HG03103 (cell line): ENCODE results near the gene NCKAP1.
"Not testable (repeated sequence)": the region's sequence is repeated elsewhere in the genome, so short reads cannot be mapped to it uniquely, and the experiment has no call there.

ENCODE experiments used
- ATAC-seq: cut with Tn5 transposase; IDR thresholded peaks from one replicate; pipeline ENCODE4 v1.9.1; 2021; ENCODE audit warnings: low read depth; ENCODE audit not compliant: unreplicated experiment

NCKAP1 gene

DNA sequence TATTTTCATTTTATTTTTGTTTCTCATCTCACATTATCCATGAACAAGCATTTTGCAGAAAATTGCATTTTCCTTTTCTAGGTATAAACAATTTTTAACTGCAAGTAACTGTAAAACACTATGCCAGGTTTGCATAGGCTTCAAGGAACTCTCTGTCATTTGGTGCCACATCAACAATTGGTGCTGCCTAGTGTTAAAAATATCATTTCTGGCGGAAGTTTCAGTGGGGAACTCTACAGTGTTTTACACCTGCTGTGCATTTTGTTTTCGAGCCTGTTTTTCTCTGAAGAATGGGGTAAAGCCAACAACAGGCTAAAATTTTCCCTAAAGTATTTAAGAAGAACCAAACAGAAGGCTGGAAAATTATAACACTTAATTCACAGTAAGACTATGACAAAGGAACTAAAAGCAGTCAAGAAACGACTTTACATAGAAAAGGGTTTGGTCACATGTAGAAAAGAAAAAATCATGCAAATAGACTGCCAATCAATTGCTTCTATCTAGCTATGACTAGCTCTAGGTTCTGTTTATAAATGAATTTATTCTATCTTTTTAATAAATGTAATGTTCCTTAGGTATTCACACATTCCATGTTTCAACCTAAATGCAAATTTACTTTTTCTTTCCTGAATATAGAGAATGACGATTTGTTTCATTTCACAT lies 150.4 kb downstream of the NCKAP1 start:
- ATAC-seq = no peak

DNA sequence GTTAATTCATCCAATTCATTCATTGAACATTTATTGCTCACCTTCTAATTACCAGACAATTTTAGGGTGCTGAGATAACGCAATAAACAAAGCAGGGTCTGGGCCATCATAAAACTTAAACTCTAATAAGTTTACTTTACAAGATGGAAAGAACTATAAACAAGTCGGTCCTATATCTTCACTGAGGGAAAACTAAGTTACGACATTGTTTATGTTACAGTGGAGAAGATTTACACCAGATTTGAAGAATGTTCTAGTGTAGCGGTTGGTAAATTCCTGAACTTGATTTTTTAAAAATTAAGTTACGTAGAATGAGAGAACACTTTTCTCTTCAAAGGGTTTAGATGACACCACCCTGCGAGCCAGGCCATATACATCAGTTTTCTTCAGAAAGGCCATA lies 151.2 kb downstream of the NCKAP1 start:
- ATAC-seq = no peak

DNA sequence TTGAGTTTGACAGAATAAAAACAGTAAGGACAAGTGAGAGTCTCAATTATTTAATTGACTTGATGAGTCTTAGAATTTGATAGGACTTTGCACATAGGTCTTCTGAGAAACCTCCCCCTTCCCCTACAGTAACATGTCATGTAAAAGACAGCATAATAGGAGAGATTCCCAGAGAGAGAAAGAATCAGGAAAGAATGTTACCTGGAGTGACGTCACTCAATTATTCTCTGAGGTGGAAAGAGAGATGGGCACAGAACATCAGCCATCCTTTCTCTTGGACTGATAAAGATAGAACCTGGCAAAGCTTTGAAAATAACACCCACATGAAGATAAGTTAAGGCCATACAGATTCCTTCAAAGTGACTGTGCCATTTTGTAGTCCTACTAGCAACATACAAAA lies 152.5 kb downstream of the NCKAP1 start:
- ATAC-seq = no peak

DNA sequence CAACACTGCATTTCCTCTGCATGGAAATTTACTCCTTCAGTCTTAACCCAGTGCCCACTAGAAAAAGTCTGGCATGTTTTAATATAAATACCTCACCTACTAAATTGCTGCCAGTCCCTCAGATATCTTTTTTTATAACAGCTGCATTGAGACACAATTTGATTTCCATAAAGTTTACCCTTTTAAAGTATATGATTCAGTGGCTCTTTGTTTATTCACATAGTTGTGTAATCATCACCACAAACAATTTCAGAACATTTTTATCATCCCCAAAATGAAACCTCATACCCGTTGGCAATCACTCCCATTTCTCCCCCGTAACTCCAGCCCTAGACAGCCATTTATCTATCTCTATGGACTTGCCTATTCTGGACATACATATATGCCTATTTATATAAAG lies 154.8 kb downstream of the NCKAP1 start:
- ATAC-seq = no peak

DNA sequence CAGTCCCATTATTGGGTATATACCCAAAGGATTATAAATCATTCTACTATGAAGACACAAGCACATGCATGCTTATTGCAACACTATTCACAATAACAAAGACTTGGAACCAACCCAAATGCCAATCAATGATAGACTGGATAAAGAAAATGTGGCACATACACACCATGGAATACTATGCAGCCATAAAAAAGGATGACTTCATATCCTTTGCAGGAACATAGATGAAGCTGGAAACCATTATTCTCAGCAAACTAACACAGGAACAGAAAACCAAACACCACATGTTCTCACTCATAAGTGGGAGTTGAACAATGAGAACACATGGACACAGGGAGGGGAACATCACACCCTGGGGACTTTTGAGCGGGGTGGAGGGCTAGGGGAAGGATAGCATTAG lies 158.2 kb downstream of the NCKAP1 start:
- ATAC-seq = not testable (repeated sequence)

DNA sequence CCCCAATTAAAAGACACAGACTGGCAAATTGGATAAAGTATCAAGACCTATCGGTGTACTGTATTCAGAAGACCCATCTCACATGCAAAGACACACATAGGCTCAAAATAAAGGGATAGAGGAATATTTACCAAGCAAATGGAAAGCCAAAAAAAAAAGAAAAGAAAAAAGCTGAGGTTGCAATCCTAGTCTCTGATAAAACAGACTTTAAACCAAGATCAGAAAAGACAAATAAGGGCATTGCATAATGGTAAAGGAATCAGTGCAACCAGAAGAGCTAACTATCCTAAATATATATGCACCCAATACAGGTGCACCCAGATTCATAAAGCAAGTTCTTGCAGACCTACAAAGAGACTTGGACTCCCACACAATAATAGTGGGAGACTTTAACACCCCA lies 161.6 kb downstream of the NCKAP1 start:
- not testable (repeated sequence) for ATAC-seq

DNA sequence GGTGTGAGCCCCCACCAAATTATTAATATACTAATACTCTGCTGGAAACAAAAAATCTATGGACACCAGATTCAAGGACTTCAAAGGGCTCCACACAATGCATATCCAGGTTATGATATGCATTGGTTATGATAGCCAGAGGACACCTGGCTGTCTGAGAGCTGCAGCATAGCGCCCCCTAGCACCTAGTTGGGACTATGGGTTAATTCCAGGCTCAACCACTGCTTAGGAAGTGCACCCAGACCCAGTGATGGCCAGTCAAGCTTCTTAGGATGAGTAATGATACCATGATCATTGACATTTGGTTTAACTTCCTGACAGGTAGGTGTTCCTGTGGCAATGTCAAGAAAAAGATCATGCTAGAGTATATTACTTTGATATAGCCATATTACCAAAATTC lies 168.0 kb downstream of the NCKAP1 start:
- ATAC-seq = no peak

DNA sequence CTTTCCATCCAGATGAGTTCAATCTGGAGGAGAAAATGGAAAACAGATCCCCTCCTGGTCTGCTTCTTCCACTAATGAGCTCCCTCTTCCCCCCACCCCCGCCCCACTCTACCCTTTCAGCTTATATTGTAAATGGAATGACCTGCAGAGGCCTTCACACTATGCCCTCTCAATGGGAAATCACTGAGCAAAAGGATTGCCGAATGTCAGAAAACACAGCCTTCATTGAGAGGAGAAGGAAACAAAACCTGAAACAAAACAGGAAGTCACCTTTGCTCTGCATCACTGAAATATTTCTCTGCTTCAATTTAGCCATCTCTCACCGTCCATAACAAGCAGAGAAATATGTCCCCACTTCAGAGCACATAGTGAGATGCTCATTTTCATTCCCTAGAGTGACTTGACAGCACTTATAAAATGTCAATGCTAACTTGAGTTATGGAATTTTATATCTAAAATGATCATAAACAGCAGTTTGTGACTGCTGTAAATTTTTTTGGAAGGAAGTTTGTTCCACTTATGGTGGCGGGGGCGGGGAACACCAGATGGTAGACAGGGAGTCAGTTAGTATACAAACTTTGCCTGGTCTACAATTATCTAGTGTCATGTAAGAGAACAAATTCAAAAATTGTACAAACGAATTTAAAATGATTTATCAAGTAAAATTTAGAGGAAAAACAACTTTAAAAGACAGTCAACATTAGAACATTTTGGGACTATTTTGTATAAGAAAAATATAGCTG lies 170.0 kb downstream of the NCKAP1 start:
- no peak for ATAC-seq

DNA sequence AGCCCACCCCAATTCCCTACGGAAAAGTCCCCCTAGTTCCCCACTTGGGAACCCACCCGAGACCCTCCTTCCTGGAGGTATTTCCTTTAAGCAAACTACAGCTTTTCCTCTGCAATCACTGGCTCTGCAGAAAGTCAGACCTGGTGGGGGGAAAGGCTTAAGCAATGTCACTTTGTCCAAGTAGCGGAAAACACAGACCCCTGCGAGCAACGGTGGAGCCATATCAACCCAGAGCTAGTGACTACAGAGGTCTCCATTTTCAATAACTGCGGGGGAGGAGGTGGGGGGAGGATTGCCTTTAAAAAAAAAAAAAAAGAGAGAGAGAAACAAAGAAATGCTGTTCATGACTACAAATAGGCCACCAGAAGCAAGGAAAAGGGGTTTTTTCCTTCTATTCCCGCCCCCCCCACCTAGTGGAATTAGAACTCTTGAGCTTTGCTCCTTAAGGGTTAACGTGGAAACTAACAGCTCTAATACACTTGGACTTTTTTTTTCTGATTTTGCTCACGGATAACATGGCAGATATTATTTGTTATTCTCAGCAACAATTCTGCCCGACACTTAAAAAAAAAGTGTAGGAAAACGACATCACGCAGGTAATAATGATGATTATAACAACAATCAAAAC lies 170.7 kb downstream of the NCKAP1 start:
- no peak for ATAC-seq

DNA sequence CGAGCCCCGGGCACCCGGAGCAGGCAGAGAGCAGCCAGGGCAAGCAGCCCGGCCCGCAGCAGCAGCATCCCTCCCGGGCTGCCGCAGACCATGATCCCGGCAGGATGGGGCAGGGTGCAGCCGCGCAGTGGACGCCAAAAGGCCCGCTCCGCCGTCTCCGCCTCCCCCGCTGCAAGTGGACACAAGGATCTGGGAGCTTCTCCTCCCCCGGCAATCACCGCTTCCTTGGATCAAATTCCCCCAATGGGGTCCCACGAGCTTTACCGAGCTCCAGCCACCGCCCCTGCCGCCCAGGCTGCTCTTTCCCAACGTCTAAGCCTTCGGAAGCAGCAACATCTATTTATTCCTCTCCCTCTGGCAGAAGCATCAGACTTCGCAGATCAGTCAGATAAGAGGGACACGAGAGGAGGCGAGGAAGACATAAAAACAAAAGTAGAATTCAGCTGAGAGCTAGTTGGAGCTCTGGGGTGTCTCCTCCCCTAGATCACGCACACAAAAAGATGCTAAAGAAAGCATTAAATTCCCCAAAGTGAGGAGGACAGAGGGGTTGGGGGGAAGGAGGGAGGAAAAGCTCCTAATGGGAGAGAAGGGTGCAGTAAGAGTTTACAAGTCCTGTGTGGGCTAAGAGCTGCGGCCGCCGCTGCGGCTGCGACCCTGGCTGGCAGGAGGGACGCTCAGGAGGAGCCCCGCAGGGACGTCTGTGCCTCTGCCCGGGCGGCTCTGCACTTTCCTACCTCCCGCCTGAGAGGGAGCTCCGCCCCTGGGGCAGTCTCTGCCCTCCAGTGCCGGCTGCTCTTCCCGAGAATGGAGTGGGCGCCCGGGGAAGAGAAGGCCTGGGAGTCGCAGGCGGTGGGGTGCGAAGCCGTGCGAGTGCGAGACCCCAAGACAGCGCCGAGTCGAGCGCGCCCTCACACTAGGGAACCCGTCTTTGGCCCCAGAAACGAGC lies 171.5 kb downstream of the NCKAP1 start, which contains the start of gene FRZB:
FRZB (minus strand) TSS at position 177 of the 946 bp plus-strand sequence; CDS start at position 92, 85 bp downstream.
- ATAC-seq = no peak

DNA sequence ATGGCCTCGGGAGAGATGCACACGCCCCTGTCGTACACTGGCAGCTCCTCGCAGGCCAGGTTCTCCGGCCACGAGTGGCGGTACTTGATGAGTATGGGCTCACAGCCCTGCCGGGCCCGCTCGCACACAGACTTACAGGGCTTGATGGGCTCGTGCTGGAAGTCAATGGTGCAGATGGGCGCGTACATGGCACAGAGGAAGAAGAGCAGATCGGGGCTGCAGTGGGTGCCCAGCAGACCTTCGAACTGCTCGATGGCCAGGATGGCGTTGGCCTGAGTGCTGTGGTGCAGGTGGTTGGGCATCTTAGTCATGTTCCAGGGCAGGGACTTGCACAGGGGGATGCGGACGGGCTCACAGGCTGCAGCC lies 172.2 kb downstream of the NCKAP1 start:
- ATAC-seq = no peak

DNA sequence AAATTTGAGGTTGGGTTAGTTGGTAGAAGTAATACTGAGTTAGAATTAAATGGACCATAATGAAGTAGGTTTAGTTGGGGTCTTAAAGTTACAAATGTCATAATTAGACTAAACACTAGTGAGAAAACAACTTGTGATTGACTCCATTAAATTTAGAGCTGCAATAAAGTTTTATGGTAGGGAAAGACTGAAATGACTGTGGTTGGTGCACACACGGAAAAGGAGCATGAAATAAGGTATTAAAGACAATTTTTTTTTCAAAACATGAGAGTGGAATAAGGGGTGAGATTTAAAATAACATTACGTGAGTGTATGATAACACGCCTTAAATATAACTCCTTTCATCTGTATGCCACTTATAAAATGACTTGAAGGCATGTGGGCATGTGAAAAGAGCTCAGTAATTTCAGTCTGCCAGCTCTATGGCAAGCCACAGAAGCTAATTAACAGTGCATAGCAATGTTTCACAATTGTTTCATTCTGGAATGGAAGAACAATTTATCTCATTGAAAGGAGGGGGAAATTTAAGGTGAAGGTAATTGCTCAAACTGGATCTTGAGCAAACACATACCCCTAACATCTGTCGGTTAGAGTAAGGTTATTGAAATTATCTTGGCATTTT lies 173.2 kb downstream of the NCKAP1 start:
- ATAC-seq = no peak

DNA sequence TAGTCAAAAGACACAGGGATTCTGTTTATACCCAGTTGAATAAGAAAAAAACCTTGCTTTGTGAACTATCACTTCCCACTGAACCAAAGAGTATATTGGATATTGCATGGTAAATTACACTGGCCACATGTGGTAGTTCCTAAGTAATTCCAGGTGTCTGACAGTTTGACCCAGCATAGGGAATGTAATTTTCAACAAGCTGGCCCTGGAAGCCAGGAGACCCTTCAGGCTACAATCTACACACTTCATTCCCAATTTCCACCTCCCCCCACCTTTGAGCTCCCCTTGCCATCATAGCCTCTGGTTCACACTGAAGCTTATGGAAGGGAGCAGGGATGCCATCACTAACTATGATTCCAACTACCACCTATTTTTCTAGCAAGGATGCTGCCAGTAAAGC lies 174.6 kb downstream of the NCKAP1 start:
- no peak for ATAC-seq

DNA sequence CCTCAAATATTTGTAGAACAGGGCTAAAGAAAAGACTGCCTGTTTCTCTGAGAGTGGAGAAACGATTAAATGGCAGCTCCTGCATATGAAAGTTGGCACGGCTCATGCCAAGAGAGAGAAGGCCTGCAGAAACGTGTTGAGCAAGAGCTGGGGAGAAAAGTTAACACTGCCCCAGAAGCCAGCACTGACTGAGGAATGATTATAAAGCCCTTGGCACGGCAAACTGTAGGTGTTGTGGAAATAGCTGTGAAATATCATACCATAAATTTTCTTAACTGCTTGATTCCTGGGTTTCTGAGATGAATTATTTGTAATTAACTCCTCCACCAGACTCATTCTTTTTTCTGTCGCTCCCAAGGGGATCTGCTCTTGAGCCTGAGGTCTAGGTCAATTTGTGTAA lies 176.2 kb downstream of the NCKAP1 start:
- ATAC-seq = no peak

DNA sequence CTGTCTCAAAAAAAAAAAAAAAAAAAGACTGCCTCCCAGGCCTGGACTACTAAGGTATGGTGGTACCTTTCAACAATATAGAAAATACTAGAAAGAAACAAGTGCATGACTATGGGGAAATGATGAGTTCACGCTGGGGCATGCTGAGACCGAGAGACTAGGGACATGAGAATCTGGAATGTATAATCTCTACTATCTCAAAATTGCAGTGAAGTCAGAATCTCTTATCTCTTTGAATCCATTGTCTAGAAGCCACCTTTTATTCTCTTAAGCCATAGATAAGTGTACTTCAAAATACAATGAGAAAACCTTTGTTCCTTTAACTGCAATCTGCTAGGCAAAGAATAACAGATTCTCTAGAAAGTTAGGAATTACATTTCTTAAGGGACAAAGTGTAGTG lies 177.4 kb downstream of the NCKAP1 start:
- no peak for ATAC-seq
